Measurements from ENCODE around the gene PPM1M. TPM values are rescaled to one million over a fixed set of nuclear protein-coding genes. Genes with fewer than 3 reads are reported as not detected.
A peak's percentile ranks its signal among the peaks of the same experiment; 100 is the strongest.

The PPM1M gene
- total and polyA plus RNA-seq, 4 donors, result 18.2 to 53.6 (median 35.0) TPM

- Histone ChIP-seq H3K9ac (ENCODE audit: insufficient read depth in 1 of 2, low read length in 2 of 2) (peak overlapping the region; percentile 21 to 47), H3K27ac (ENCODE audit: low read depth in 1 of 2, low read length in 1 of 2) (no peak overlapping the region), H3K9me3 (ENCODE audit: control insufficient read depth in 4 of 4, insufficient read depth in 3 of 4, low read length in 3 of 4) (no peaks in the 10 kb centered on the region), H3K4me1 (ENCODE audit: control insufficient read depth in 5 of 5, insufficient read depth in 5 of 5, low read length in 5 of 5) (peaks cover 0 to 31% (median 7%) of the 10 kb centered on the region in 5 donors), H3K36me3 (ENCODE audit: control insufficient read depth in 4 of 4, insufficient read depth in 4 of 4, low read length in 4 of 4) (peaks cover 0 to 7% (median 0%) of the 10 kb centered on the region in 4 donors), H3K27me3 (ENCODE audit: control insufficient read depth in 3 of 3, insufficient read depth in 3 of 3, low read length in 2 of 3) (no peaks in the 10 kb centered on the region), H3K4me3 (no peak overlapping the region)
- DNase-seq (peak; percentile 79 to 87 (median 81)), ATAC-seq (ENCODE audit: insufficient read depth, low FRiP score) (no peak)
- 43 to 45% methylated on average over 17 of the region's 17 CpGs for WGBS, 2 donors
- no peak for TF ChIP-seq CTCF (IDR thresholded peaks at IDR 0.05; ENCODE audit: control extremely low read depth, extremely low read depth)
Observed at GRCh38 chr3:52298149-52299098, 52.9 kb downstream of the PPM1M start.

- no peak overlapping the region for H3K9ac ChIP-seq (ENCODE audit: insufficient read depth in 1 of 2, low read length in 2 of 2)
- no peak for TF ChIP-seq CTCF (IDR thresholded peaks at IDR 0.05; ENCODE audit: control extremely low read depth, extremely low read depth)
- H3K27ac ChIP-seq (ENCODE audit: low read depth in 1 of 2, low read length in 1 of 2), result no peak overlapping the region
- DNase-seq (peak; percentile 42 to 59 (median 55)), ATAC-seq (ENCODE audit: insufficient read depth, low FRiP score) (no peak)
- no peak overlapping the region for H3K4me3 ChIP-seq
- WGBS, 2 donors, result 39 to 47% methylated on average over 10 of the region's 10 CpGs
- no peaks in the 10 kb centered on the region for H3K9me3 ChIP-seq (ENCODE audit: control insufficient read depth in 4 of 4, insufficient read depth in 3 of 4, low read length in 3 of 4)
- peaks cover 0 to 31% (median 7%) of the 10 kb centered on the region in 5 donors for H3K4me1 ChIP-seq (ENCODE audit: control insufficient read depth in 5 of 5, insufficient read depth in 5 of 5, low read length in 5 of 5)
- H3K27me3 ChIP-seq (ENCODE audit: control insufficient read depth in 3 of 3, insufficient read depth in 3 of 3, low read length in 2 of 3), result no peaks in the 10 kb centered on the region
- peaks cover 0 to 5% (median 0%) of the 10 kb centered on the region in 4 donors for H3K36me3 ChIP-seq (ENCODE audit: control insufficient read depth in 4 of 4, insufficient read depth in 4 of 4, low read length in 4 of 4)
Observed at GRCh38 chr3:52299247-52299878, 53.8 kb downstream of the PPM1M start.

Small RNAs within 50 kb of the gene (small RNA-seq; reads per million reads assigned to genes)
- gene MIR135A1 (ENCODE audit: low replicate concordance) (0.73 reads per million, percentile 74 among the genes with 10 or more reads in this experiment), gene MIRLET7G (ENCODE audit: low replicate concordance) (2,374 reads per million, percentile 100 among the genes with 10 or more reads in this experiment)

Other genes starting within 250 kb of the PPM1M start
- gene RPL29, start 249.9 kb upstream of the PPM1M start, total RNA-seq, result 100 to 1,000 TPM; 711 to 912 TPM
- gene RPL29, start 249.9 kb upstream of the PPM1M start, polyA plus RNA-seq, result 1,000 to 10,000 TPM; 1,556 to 2,402 TPM
- gene DUSP7, start 189.2 kb upstream of the PPM1M start, total RNA-seq, result 10 to 100 TPM; 16.5 to 36.2 TPM
- 10 to 100 TPM; 10.2 to 25.2 TPM for gene DUSP7, start 189.2 kb upstream of the PPM1M start, polyA plus RNA-seq
- gene POC1A, start 91.3 kb upstream of the PPM1M start, total RNA-seq, result 1 to 10 TPM; 3.9 to 5.4 TPM
- 1 to 10 TPM; 2.3 to 4.1 TPM for gene POC1A, start 91.3 kb upstream of the PPM1M start, polyA plus RNA-seq
- 10 to 100 TPM; 38.7 to 85.1 TPM for gene ALAS1, start 47.6 kb upstream of the PPM1M start, total RNA-seq
- gene ALAS1, start 47.6 kb upstream of the PPM1M start, polyA plus RNA-seq, result 10 to 100 TPM; 56.8 to 57.6 TPM
- 1 to 10 TPM in 1 of 2 donors, under 1 TPM in 1; 0.20 to 1.1 TPM for gene TLR9, start 20.1 kb upstream of the PPM1M start, total RNA-seq
- gene TLR9, start 20.1 kb upstream of the PPM1M start, polyA plus RNA-seq, result under 1 TPM; 0.37 TPM
- gene TWF2, start 6.6 kb upstream of the PPM1M start, total RNA-seq, result 10 to 100 TPM; 25.7 to 90.3 TPM
- 100 to 1,000 TPM in 1 of 2 donors, 10 to 100 TPM in 1; 31.1 to 104 TPM for gene TWF2, start 6.6 kb upstream of the PPM1M start, polyA plus RNA-seq
- 10 to 100 TPM; 61.0 to 72.8 TPM for gene WDR82, start 32.9 kb downstream of the PPM1M start, total RNA-seq
- gene WDR82, start 32.9 kb downstream of the PPM1M start, polyA plus RNA-seq, result 10 to 100 TPM; 19.4 to 41.2 TPM
- gene GLYCTK, start 42.1 kb downstream of the PPM1M start, total RNA-seq, result 10 to 100 TPM in 1 of 2 donors, 1 to 10 TPM in 1; 8.7 to 22.3 TPM
- 10 to 100 TPM; 12.4 to 14.0 TPM for gene GLYCTK, start 42.1 kb downstream of the PPM1M start, polyA plus RNA-seq
- 10 to 100 TPM; 14.5 to 21.5 TPM for gene DNAH1, start 70.6 kb downstream of the PPM1M start, total RNA-seq
- 1 to 10 TPM; 6.1 to 8.3 TPM for gene DNAH1, start 70.6 kb downstream of the PPM1M start, polyA plus RNA-seq
- gene BAP1, start 164.2 kb downstream of the PPM1M start, total RNA-seq, result 10 to 100 TPM; 39.9 to 76.4 TPM
- gene BAP1, start 164.2 kb downstream of the PPM1M start, polyA plus RNA-seq, result 10 to 100 TPM; 57.0 to 57.4 TPM
- 1 to 10 TPM; 6.5 to 7.1 TPM for gene PHF7, start 164.9 kb downstream of the PPM1M start, total RNA-seq
- 1 to 10 TPM; 3.9 to 5.4 TPM for gene PHF7, start 164.9 kb downstream of the PPM1M start, polyA plus RNA-seq
- gene SEMA3G, start 199.3 kb downstream of the PPM1M start, total RNA-seq, result 10 to 100 TPM; 10.6 to 30.8 TPM
- gene SEMA3G, start 199.3 kb downstream of the PPM1M start, polyA plus RNA-seq, result 10 to 100 TPM in 1 of 2 donors, 1 to 10 TPM in 1; 5.1 to 19.1 TPM
- 10 to 100 TPM; 31.3 to 35.6 TPM for gene TNNC1, start 208.3 kb downstream of the PPM1M start, total RNA-seq
- gene TNNC1, start 208.3 kb downstream of the PPM1M start, polyA plus RNA-seq, result 100 to 1,000 TPM in 1 of 2 donors, 10 to 100 TPM in 1; 17.3 to 250 TPM
- gene NISCH, start 209.8 kb downstream of the PPM1M start, total RNA-seq, result 100 to 1,000 TPM in 1 of 2 donors, 10 to 100 TPM in 1; 80.0 to 127 TPM
- gene NISCH, start 209.8 kb downstream of the PPM1M start, polyA plus RNA-seq, result 10 to 100 TPM; 37.8 to 47.3 TPM
- gene STAB1, start 249.6 kb downstream of the PPM1M start, total RNA-seq, result 100 to 1,000 TPM in 1 of 2 donors, 10 to 100 TPM in 1; 53.1 to 205 TPM
- 100 to 1,000 TPM; 182 to 220 TPM for gene STAB1, start 249.6 kb downstream of the PPM1M start, polyA plus RNA-seq